GM23248 (cell line): ENCODE data around the gene PTPN2. TPM values are rescaled to one million over a fixed set of nuclear protein-coding genes. Genes with fewer than 3 reads are reported as not detected.
"Not testable (repeated sequence)": the region's sequence is repeated elsewhere in the genome, so short reads cannot be mapped to it uniquely, and the experiment has no call there.

Experiments used
- DNase-seq: peaks from one replicate; pipeline ENCODE4 v3.0.0-alpha.2; 2015
- H2AFZ ChIP-seq: fragments of 200-600 bp; sonication (generic); 2 replicates; pipeline ENCODE4 v1.6.1; 2016; ENCODE audit warnings: antibody characterized with exemption
- H3F3A ChIP-seq: fragments of 200-600 bp; sonication (generic); 2 replicates; pipeline ENCODE4 v1.6.1; 2016; ENCODE audit warnings: mild to moderate bottlenecking, antibody characterized with exemption, mixed run types; ENCODE audit not compliant: insufficient read depth
- H3K27ac ChIP-seq: fragments of 200-600 bp; sonication (generic); 2 replicates; pipeline ENCODE4 v1.5.1; 2016; ENCODE audit warnings: mild to moderate bottlenecking
- H3K27me3 ChIP-seq: fragments of 200-600 bp; sonication (generic); replicated peaks from 2 replicates; pipeline ENCODE4 v1.6.1; 2016; ENCODE audit warnings: mild to moderate bottlenecking; ENCODE audit not compliant: insufficient read depth
- H3K36me3 ChIP-seq: fragments of 200-600 bp; sonication (generic); 2 replicates; pipeline ENCODE4 v1.6.1; 2016; ENCODE audit warnings: low read depth, mild to moderate bottlenecking
- H3K4me1 ChIP-seq: fragments of 200-600 bp; sonication (generic); 2 replicates; pipeline ENCODE4 v1.6.1; 2016; ENCODE audit warnings: mild to moderate bottlenecking; ENCODE audit not compliant: insufficient read depth
- H3K4me2 ChIP-seq: fragments of 200-600 bp; sonication (generic); one replicate; pipeline ENCODE4 v1.6.1; 2016; ENCODE audit warnings: mild to moderate bottlenecking; ENCODE audit not compliant: unreplicated experiment
- H3K4me3 ChIP-seq: fragments of 200-600 bp; sonication (generic); 2 replicates; pipeline ENCODE4 v1.5.1; 2016; ENCODE audit warnings: mild to moderate bottlenecking
- H3K79me2 ChIP-seq: fragments of 200-600 bp; sonication (generic); 2 replicates; pipeline ENCODE4 v1.6.1; 2016; ENCODE audit warnings: mild to moderate bottlenecking; ENCODE audit not compliant: insufficient read depth
- H3K9ac ChIP-seq: fragments of 200-600 bp; sonication (generic); 2 replicates; pipeline ENCODE4 v1.6.1; 2016; ENCODE audit warnings: mild to moderate bottlenecking
- H3K9me2 ChIP-seq: fragments of 200-600 bp; sonication (generic); 2 replicates; pipeline ENCODE4 v1.6.1; 2016; ENCODE audit warnings: mixed run types, mild to moderate bottlenecking, moderate library complexity; ENCODE audit not compliant: insufficient read depth
- H3K9me3 ChIP-seq: fragments of 200-600 bp; sonication (generic); one replicate; pipeline ENCODE4 v1.6.1; 2017; ENCODE audit warnings: low read depth
- H4K20me1 ChIP-seq: fragments of 200-600 bp; sonication (generic); 2 replicates; pipeline ENCODE4 v1.6.0; 2016; ENCODE audit not compliant: insufficient read depth
- EZH2 ChIP-seq: fragments of 200-600 bp; sonication (generic); IDR thresholded peaks from 2 replicates; pipeline ENCODE4 v1.6.1; 2018; ENCODE audit warnings: antibody characterized with exemption, mild to moderate bottlenecking; ENCODE audit not compliant: insufficient read depth, poor library complexity, severe bottlenecking
- EZH2phosphoT487 ChIP-seq: fragments of 200-600 bp; sonication (generic); IDR thresholded peaks from 2 replicates; pipeline ENCODE4 v1.6.1; 2018; ENCODE audit warnings: antibody characterized with exemption, moderate library complexity, mild to moderate bottlenecking, low read depth; ENCODE audit not compliant: insufficient read depth
- WGBS, 2 experiments: methylation state at CpG; one replicate each; pipeline ENCODE4 v1.1.6; 2015 to 2017; ENCODE audit warnings: low lambda C conversion rate in 2 of 2, low coverage in 1 of 2; ENCODE audit errors: missing lambda C conversion rate in 2 of 2; 5-methylcytosine and 5-hydroxymethylcytosine counted together
- in situ Hi-C: fragments of 300-500 bp; cut with MboI; formaldehyde crosslinking; loops from 2 replicates; pipeline ENCODE4 v1.15.0; 2020
- polyA plus RNA-seq: library from polyadenylated mRNA; unstranded; fragments of >200 nt; fragmentation: Nextera tagmentation; extraction: Ambion mirVana; gene quantifications from 2 replicates; pipeline ENCODE4 v1.2.1, GENCODE V29; 2016
- total RNA-seq: library from RNA; depleted of rRNA; stranded (reverse); fragments of >200 nt; shearing (Covaris generic); gene quantifications from 2 replicates; pipeline ENCODE4 v1.2.3, GENCODE V29; 2014

The PTPN2 gene
- total and polyA plus RNA-seq, 2 experiments from 2014 or later = 18.4 to 30.5 TPM

- Histone ChIP-seq H3K36me3 (no peaks in the 10 kb centered on the region), H3K9me2 (no peaks in the 10 kb centered on the region), H3K79me2 (no peaks in the 10 kb centered on the region), H3K27me3 (no peaks in the 10 kb centered on the region), H3K4me3 (no peak overlapping the region), H4K20me1 (no peaks in the 10 kb centered on the region), H3K27ac (no peak overlapping the region), H2AFZ (no peak overlapping the region), H3K4me2 (no peak overlapping the region), H3K4me1 (no peaks in the 10 kb centered on the region), H3K9me3 (no peaks in the 10 kb centered on the region), H3F3A (no peaks in the 10 kb centered on the region), H3K9ac (no peak overlapping the region)
- no peak for TF ChIP-seq EZH2
- TF ChIP-seq EZH2phosphoT487 = no peak
- no peak for DNase-seq
- in situ Hi-C loops = no loop called here
- WGBS, 2 experiments = 88 to 91% methylated on average over 20 to 21 of the region's 21 CpGs
Measured at GRCh38 chr18:12779456-12779855, 104.6 kb downstream of the PTPN2 start.

DNA sequence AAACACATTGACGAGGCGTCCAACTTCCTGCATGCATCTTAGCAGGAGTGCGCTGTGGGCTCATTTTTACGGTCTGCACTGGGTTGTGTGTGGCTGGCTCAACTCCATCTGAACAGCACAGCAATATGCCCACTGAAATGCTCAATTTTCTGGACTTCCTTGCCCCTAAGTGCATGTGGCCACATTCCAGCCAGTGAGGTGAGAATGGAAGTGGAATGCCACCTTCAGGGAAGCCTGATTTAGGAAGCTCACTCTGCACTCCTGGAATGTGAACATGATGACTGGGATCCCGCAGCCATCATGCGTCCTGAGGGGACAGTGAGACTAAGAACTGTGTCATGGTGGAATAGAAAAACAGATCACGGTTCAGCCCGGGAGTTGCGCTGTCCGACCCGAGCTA lies 105.0 kb downstream of the PTPN2 start:
- 96 to 99% methylated on average over 11 of the region's 11 CpGs for WGBS, 2 experiments
- Histone ChIP-seq H3K36me3 (no peaks in the 10 kb centered on the region), H2AFZ (no peak overlapping the region), H3F3A (no peaks in the 10 kb centered on the region), H3K27ac (no peak overlapping the region), H4K20me1 (no peaks in the 10 kb centered on the region), H3K79me2 (no peaks in the 10 kb centered on the region), H3K4me2 (no peak overlapping the region), H3K9me2 (no peaks in the 10 kb centered on the region), H3K9me3 (no peaks in the 10 kb centered on the region), H3K4me1 (no peaks in the 10 kb centered on the region), H3K27me3 (no peaks in the 10 kb centered on the region), H3K4me3 (no peak overlapping the region), H3K9ac (no peak overlapping the region)
- no peak for TF ChIP-seq EZH2
- no peak for TF ChIP-seq EZH2phosphoT487
- DNase-seq = no peak
- in situ Hi-C loops = no loop called here

- no peak overlapping the region for H3K27ac ChIP-seq
- H3K4me2 ChIP-seq = peak overlapping the region; percentile 68
- peak overlapping the region; percentile 69 for H3K4me3 ChIP-seq
- H2AFZ ChIP-seq = peak overlapping the region; percentile 89
- no peaks in the 10 kb centered on the region for H3K9me3 ChIP-seq
- in situ Hi-C loops = no loop called here
- H3F3A ChIP-seq = no peaks in the 10 kb centered on the region
- no peaks in the 10 kb centered on the region for H3K27me3 ChIP-seq
- TF ChIP-seq EZH2phosphoT487 (no peak), EZH2 (no peak)
- peak; percentile 42 for DNase-seq
- H3K9me2 ChIP-seq = no peaks in the 10 kb centered on the region
- no peaks in the 10 kb centered on the region for H3K4me1 ChIP-seq
- no peaks in the 10 kb centered on the region for H4K20me1 ChIP-seq
- no peaks in the 10 kb centered on the region for H3K79me2 ChIP-seq
- H3K36me3 ChIP-seq = no peaks in the 10 kb centered on the region
- H3K9ac ChIP-seq = peak overlapping the region; percentile 54
- WGBS, 2 experiments = 49 to 58% methylated on average over 36 to 37 of the region's 39 CpGs
Measured at GRCh38 chr18:12777500-12777944, 106.5 kb downstream of the PTPN2 start.

- Histone ChIP-seq H3K4me3 (peak overlapping the region; percentile 69), H3K27ac (no peak overlapping the region), H3K4me2 (peak overlapping the region; percentile 68), H3K9me2 (no peaks in the 10 kb centered on the region), H3K79me2 (no peaks in the 10 kb centered on the region), H4K20me1 (no peaks in the 10 kb centered on the region), H3K27me3 (no peaks in the 10 kb centered on the region), H2AFZ (peak overlapping the region; percentile 89), H3K36me3 (no peaks in the 10 kb centered on the region), H3F3A (no peaks in the 10 kb centered on the region), H3K9me3 (no peaks in the 10 kb centered on the region), H3K9ac (peak overlapping the region; percentile 54), H3K4me1 (no peaks in the 10 kb centered on the region)
- TF ChIP-seq EZH2phosphoT487 = no peak
- TF ChIP-seq EZH2 = no peak
- DNase-seq = peak; percentile 21
- whole genome bisulfite sequencing, 2 experiments = 28 to 32% methylated on average over 34 to 43 of the region's 54 CpGs
- in situ Hi-C loops = no loop called here
Measured at GRCh38 chr18:12776821-12777471, 107.1 kb downstream of the PTPN2 start.

- H3K9me2 ChIP-seq, H3K27me3 ChIP-seq, DNase-seq, H3K36me3 ChIP-seq, H4K20me1 ChIP-seq, H3K9ac ChIP-seq, H3K79me2 ChIP-seq, H3K27ac ChIP-seq, H3K4me1 ChIP-seq, H3F3A ChIP-seq, in situ Hi-C loops, H3K9me3 ChIP-seq: not testable (repeated sequence)
- Histone ChIP-seq H2AFZ (peak overlapping the region; percentile 89), H3K4me2 (peak overlapping the region; percentile 68), H3K4me3 (peak overlapping the region; percentile 69)
- WGBS, 2 experiments = 79 to 85% methylated on average over 7 of the region's 7 CpGs
Measured at GRCh38 chr18:12776415-12776814, 107.6 kb downstream of the PTPN2 start.
